ENCODE results near the gene TBXT. TPM values are rescaled to one million over a fixed set of nuclear protein-coding genes. Genes with fewer than 3 reads are reported as not detected.

The TBXT gene, protein sequence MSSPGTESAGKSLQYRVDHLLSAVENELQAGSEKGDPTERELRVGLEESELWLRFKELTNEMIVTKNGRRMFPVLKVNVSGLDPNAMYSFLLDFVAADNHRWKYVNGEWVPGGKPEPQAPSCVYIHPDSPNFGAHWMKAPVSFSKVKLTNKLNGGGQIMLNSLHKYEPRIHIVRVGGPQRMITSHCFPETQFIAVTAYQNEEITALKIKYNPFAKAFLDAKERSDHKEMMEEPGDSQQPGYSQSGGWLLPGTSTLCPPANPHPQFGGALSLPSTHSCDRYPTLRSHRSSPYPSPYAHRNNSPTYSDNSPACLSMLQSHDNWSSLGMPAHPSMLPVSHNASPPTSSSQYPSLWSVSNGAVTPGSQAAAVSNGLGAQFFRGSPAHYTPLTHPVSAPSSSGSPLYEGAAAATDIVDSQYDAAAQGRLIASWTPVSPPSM
- total RNA-seq, result not detected in 2 replicates

DNA sequence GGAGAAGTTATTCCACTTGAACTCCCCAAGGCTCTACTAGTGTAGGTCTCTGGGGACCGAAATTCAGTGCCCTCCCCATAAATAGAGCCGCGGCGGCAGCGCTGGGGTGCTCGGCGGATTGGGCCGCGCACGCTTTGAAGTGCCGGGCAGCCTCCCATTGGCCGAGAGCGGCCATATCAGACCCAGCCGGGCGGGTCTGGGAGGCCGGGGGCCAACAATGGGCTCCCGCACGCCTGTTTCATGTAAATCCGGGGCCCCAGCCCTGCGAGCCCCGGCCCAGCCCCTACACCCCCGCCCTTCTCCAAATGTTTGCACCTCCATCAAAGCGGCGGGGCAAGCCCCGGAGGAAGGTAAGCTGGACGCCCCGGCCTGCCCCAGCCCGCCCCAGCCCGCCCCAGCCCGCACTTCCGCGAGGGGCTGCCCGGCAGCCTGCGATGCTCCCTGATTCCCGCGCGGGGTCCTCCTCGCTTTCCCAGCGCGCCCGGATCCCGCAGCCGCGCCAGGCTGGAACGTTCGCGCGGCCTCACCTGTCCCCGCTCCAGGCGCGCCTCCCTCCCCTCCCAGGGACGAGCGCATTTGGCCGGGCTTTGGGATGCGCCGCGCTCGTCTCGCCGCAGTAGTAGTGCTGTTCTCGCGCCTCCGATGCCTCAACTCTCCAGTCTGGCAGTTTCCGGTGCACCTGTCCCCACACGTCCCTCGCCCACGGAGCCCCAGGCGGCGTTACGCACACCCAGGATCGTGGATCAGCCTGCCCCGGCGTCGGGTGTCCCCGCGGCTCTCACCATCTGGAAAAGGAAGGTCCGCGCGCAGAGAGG lies at the start of gene TBXT:
Gene TBXT (minus strand): TSS at position 51 of the 815 bp plus-strand sequence. CDS start 260 bp downstream, outside the sequence.

Small RNAs within 50 kb of the gene (small RNA-seq; reads per million reads assigned to genes)
- not detected for gene RNU6-153P

Other genes with a start within 250 kb of the TBXT start
- not detected in 2 replicates for gene PRR18, start 140.5 kb upstream of the TBXT start, total RNA-seq
- gene SFT2D1, start 174.7 kb upstream of the TBXT start, total RNA-seq, result 25.0 and 29.7 TPM in 2 replicates
- gene MPC1, start 215.1 kb upstream of the TBXT start, total RNA-seq, result 16.9 and 25.0 TPM in 2 replicates